ENCODE data around the gene PARK7.

PARK7 gene

DNA sequence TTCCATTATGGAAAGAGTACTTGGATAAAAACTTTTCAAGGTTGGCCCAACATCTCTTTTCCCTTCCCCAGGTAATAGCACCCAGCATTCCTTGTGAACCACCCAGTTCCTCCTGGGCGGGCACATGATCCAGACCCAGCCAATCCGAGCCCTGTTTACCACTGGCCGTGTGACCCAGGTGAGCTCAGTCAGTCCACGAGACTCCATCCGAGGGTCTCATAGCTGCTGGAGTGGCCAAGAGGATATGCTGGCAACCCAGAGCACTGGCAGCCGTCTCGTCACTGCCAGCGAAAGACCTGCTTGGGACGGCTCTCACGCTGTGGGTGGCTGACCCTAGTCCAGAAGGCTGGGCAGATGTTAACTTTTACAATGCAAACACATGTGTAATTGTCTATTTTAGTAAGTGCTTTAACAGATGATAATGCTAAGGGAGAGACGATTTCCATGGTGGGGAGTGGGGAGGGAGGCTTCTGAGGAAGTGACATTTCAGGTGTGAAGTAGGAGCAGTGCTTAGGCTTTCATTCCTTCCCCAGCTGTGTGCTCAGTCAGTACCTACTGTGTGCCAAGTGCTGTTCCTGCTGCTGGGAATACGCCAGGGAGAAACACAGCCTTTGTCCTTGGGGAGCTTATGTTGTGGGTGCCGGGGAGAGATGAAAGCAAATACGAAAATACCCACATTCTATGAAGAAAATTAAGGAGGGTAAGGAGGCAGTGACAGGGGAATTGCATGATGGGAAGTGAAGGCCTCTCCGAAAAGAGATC, 24.5 kb downstream of the PARK7 start:
- no peak for DNase-seq

DNA sequence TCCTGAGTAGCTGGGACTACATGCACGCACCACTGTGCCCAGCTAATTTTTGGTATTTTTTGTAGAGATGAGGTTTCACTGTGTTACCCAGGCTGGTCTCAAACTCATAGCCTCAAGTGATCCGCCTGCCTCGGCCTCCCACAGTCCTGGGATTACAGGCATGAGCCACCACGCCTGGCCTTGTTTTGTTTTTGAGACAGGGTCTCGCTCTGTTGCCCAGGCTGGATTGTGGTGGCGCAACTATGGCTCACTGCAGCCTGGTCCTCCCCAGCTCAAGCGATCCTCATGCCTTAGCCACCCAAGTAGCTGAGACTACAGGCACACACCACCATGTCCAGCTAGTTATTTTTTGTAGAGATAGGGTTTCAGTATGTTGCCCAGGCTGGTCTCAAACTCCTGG, 26.0 kb downstream of the PARK7 start:
- no peak for DNase-seq

DNA sequence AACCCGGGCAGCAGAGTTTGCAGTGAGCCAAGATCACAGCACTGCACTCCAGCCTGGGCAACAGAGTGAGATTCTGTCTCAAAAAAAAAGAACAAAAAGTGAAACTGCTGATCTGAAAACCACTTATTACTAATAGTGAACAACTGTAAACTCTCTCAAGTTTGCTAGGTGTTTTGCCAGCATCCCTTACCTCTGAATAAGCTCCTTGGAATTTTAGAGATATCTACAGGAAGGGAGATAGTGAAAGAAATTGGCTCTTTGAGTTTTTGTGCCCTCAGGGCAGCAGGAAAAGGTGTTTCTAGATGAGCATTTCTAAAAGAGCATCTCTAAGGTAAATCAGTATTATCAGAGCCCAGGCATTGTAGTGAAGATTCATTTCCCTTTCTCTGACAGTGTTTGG, 27.1 kb downstream of the PARK7 start:
- no peak for DNase-seq

DNA sequence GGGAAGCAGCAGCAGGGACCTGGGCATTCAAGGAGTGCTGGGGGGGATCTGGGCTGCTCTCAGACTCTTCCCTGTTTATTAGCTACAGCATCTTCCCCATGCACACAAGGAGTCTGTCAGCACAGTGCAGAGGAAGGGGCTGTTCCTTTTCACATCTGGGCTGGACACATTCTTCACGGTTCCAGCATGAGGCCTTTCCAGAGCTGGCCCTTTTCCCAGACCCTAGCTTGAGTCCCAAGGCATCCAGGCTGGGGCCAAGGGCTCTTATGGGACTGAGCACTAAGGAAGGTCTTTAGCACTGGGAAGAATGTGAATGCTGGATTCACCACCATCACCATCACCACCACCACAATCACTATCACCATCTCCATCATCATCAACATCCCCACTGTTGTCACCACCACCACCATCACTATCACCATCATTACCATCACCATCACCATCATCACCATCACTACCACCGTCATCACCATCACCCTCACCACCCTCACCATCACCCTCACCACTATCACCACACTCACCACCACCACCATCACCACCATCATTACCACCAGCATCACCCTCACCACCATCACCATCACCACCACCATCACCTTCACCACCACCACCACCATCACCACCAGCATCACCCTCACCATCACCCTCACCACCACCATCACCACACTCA, 28.4 kb downstream of the PARK7 start:
- DNase-seq, result no peak

DNA sequence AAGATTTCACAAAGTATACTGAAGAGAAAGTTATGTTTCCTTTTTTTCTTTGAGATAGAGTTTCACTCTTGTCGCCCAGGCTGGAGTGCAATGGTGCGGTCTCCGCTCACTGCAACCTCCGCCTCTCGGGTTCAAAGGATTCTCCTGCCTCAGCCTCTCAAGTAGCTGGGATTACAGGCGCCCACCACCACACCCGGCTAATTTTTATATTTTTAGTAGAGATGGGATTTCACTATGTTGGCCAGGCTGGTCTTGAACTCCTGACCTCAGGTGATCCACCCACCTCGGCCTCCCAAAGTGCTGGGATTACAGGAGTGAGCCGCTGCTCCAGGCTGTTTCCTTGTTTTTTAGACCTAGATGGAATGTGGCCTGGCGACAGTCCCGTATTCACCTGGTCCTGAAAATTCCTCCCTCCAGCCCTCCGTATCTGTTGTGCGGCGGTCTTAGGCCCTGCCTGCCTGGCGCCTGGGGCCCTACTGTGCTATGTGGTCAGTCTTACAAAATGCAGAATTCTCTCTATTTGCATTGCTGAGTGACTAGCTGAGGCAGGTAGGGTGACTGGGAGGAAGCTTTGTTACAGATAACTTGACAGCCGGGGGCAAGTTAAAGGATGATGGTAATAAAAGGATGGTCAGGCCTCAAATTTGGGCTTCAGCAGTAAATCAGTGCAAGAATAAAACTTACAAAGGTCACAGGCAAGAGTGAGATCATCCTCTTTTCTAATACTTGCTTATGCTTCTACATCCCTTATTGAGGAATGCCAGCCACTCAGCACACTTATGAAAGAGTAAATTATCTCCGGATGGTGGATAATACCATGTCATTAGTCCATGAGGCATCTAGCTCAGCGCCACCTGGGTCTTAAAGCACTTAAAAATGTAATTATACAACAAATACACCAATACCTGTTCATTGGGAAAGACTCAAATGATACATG, 30.3 kb downstream of the PARK7 start:
- DNase-seq, result no peak

DNA sequence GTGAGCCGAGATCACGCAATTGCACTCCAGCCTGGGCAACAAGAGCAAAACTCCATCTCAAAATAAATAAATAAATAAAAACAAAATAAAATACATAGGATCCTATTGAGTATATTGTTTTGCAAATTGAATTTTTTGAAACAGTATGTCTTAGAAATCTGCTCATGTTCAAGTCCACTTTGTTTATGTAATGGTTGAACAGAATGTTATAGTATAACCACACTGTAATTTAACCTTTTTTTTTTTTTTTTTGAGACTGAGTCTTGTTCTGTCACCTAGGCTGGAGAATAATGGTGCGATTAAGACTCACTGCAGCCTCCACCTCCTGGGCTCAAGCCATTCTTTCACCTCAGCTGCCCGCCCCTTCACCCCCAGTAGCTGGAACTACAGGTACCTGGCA, 31.4 kb downstream of the PARK7 start:
- DNase-seq, result no peak

DNA sequence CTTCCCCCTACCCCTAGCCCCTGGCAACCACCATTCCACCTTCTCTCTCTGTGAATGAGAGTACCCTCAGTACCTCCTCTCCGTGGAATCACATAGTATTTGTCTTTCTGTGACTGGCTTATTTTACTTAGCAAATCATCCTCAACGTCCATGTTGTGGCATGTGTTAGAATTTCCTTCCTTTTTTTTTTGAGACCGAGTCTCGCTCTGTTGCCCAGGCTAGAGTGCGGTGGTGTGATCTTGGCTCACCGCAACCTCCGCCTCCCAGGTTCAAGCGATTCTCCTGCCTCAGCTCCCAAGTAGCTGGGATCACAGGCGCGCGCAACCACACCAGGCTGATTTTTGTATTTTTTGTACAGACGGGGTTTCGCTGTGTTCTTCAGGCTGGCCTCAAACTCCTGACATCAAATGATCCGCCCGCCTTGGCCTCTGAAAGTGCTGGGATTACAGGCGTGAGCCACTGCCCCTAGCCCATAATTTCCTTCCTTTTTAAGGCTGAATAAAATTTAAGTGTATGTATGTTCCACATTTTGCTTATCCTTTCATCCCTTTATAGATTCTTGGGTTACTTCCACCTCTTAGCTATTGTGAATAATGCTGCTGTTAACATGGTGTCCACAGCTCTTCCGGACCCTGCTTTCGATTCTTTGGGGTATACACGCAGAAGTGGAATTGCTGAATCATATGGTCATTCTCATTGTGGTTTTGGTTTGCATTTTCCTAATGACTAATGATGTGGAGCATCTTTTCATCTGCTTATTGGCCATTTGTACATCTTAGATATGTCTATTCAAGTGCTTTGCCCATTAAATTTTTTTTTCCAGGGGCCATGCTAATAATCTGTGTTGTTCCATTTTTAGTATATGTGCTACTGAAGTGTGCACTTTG, 32.3 kb downstream of the PARK7 start:
- no peak for DNase-seq

DNA sequence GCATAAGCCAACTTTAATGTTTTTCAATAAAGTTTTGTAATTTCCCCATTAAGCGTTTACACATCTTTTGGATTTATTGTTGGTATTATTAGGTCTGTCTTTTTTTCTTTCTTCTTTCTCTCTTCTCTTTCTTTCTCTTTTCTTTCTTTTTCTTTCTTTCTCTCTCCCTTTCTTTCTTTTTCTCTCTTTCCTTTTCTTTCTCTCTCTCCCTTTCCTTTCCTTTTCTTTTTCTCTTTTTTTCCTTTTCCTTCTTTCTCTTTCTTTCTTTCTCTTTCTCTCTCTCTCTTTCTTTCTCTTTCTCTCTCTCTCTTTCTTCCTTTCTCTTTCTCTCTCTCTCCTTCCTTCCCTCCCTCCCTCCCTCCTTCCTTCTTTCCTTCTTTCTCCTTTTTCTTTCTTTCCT, 33.3 kb downstream of the PARK7 start:
- DNase-seq, result no peak

DNA sequence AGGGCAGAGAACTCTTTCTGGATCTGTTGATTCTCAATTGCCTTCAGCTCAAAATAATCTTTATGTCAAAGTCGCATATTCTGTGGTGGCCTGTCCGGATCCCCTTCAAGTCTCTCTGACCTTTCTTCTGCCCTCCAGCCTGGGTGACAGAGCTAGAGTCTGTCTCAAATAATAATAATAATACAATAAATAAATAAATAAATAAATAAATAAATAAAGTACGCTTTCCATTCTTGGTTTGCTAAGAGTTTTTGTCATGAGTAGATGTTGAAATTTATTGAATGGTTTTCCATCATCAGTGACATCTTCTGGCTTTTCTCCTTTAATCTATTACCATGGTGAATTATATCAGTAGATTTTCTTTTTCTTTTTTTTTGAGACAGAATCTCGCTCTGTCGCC, 33.9 kb downstream of the PARK7 start:
- DNase-seq, result no peak

DNA sequence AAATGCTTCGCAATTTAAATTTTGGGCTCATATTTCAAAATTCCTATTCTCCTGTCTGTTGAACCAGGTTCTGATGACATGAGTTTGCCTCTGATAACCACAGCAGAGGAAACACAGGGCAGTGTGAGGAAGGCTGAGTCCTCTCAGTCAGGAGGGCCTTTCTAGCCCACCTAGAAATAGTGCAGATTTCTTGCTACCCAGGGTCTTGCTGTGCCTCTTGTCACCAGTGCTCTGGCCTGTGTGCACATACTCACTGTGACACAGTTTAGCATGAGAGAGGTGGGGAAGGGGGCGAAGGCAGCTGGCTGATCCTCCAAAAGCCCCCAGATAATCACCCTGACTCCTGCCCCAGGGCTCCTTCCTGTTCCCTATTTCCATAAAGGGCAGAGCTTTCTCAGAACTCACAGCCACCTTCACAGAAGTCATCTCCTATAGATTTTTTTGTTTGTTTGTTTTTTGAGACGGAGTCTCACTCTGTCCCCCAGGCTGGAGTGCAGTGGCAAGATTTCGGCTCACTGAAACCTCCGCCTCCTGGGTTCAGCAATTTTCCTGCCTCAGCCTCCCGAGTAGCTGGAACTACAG, 40.9 kb downstream of the PARK7 start:
- no peak for DNase-seq

DNA sequence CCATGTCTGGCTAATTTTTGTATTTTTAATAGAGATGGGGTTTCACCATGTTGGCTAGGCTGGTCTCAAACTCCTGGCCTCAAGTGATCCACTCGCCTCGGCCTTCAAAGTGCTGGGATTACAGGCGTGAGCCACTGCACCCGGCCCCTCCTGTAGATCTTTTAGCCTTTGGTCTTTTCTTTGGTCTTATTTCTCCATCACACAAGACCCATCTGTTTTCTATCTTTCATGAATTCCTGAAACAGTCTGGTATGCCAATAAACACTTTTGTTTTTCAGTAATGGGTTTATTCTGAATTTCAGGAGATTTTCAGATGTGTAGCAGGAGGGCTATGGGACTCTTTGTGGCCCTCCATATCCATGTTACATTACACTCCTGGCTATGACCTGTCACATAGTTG, 41.4 kb downstream of the PARK7 start:
- DNase-seq, result no peak

DNA sequence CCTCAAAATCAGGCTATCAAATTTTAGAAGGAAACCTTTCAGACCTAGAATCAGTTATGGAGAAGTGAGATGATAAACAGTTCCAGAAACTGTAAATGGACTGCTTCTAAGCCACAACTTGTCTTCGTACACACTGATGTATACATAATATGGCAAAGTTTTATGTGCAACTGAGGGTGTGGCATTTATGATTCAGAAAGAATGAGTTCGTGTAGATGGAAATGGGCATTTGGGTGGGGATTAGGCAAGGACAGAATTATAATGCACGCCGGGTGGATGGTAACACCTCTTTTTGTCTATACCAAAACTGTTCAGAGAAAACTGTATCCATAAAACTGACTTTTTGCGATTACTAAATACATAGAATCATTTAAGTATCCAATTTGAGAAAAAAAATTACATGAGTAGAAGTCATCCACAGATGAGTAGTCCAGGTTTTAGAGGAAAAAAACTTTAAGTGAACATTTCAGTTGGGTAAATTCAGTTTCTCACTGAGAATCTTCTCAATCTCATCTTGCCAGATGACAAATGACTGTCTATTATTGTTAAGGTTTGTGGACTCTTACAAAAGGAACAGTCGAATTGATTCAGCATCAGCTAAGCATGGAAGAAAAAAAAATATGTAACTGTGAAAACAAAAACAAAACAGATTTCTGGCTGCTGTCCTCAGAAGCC, 42.1 kb downstream of the PARK7 start:
- DNase-seq, result no peak

DNA sequence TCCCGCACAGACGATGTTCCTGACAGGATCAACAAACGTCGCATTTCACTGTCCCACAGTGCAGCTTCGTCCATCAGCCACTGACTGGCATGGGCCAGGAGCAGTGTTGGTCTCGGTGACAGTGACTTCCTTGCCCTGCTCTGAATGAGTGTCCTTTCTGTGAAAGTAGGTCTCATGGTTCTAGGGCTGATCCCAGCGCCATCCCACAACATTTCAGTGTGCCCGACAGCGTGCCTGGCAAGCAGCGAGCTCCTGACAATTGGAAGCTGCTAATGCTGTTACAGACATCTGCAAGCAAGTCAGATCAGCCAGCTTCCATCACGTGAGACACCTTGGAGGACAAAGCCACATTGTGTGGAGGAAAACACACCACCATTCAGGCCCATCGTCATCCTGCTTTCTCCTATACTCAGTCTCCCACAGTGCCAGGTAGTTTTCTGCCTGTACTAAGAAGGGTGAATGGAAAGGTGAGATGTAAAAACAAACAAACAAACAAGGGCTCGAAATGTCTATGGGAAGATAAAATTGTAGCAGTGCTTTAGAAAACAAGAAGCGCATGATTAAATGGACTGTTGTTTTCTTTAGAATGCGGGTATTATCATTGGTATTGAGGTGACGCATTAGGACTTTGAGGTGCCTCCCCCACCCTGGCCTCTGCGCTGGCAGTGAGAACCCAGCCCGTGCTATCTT, 42.7 kb downstream of the PARK7 start:
- DNase-seq, result peak; percentile 28 to 54

DNA sequence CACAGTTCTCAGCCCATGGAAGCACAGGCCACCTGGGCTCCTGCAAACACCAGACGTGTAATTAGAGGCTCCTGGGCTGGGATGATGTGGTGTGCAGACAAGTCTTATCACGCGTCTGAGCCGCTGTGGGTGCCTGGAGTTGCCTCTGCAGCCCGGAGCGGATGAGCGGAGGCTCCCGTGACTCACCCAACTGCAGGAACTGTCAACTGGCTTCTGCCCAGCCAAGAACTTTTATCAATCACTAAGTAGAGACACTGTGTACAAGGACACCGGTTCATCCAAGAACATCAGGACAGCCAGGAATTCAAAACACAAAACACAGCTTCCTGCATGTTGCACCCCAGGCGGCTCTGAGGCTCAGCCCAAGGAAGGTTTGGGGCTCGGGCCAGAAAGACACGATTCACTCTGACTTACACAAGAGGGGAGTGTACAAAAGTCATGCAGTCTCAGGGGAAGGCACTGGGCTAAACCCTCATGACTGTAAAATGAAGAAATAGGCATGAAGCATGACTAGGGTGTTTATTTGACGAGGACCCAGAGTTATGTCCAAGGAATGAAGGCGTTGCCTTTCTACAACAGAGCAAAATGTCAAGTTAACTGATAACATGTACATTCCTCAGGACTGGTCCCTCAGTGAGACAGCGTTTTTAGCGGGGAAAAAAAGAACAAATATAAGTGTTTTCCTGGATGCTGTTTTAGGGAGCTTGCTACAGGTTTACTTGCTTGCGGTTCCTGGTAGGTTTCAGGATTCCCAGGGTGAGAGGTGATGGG, 43.5 kb downstream of the PARK7 start:
- DNase-seq, result no peak

DNA sequence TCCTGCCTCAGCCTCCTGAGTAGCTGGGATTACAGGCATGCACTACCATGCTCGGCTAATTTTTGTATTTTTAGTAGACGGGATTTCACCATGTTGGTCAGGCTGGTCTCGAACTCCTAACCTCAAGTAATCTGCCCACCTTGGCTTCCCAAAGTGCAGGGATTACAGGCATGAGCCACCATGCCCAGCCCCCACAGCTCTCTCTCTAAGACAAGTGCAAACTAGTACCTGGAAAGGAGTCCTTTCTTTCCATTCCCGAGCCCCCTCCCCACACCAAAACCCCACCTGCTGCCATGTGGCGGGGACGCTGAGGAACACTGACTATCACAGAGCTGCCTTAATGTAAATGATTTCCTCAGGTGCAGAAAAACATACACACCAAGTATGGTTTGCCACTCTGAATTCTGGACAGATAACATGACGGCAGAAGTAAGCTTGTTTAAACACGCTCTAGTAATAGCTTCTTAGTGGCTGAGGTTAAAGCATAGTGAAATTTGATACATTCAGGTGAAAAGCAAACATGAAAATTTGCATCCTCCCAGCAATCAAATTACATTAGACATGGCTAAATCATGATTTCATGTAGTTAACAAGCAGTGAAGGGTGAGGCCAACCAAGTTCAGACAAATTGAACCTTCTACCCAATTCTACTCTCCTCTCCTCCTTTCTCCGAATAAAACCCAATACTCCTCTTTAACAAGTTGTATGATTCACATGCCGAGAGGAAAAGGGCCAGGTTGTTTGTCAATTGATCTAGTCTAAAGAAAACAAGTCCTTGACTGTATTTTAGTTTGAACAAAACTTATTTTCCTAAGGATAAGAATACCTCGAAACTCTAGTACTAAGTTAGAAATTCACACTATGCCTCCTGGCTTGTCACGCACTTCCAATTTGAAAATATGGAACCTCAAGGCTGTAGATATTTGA, 44.8 kb downstream of the PARK7 start:
- no peak for DNase-seq

DNA sequence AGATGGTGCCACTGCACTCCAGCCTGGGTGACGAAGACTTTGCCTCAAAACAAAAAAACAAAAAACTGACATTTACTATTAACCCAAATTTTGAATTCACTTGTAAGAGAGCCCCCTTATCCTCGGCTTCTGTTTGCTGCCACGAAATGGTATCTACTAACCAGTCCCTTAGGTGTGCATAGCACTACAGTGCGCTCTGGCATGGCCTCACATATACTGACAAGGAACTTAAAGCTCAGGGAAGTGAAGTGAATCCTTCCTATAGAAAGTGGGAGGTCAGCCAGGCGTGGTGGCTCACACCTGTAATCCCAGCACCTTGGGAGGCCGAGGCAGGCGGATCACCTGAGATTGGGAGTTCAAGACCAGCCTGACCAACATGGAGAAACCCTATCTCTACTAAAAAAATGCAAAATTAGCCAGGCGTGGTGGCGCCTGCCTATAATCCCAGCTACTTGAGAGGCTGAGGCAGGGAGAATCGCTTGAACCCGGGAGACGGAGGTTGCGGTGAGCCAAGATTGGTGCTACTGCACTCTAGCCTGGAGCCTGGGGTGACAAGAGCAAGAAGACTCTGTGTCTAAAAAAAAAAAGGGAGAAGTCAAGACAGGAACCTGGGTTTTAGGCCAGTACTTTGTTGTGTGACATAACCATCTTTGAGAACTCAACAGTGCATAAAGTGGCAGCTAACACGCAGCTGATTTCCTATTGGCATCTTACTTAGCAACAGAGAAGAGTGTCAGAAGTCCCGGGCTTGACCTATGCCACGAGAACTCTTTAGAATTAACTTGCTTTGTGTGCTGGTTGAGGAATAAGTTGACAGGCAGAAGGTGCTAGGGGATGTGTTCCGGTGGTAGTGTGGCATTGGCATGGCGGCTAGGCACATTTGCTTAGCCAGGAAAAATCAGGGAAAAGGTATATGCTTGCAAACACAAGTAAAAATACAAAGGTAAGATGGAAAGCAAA, 47.8 kb downstream of the PARK7 start:
- DNase-seq, result no peak

DNA sequence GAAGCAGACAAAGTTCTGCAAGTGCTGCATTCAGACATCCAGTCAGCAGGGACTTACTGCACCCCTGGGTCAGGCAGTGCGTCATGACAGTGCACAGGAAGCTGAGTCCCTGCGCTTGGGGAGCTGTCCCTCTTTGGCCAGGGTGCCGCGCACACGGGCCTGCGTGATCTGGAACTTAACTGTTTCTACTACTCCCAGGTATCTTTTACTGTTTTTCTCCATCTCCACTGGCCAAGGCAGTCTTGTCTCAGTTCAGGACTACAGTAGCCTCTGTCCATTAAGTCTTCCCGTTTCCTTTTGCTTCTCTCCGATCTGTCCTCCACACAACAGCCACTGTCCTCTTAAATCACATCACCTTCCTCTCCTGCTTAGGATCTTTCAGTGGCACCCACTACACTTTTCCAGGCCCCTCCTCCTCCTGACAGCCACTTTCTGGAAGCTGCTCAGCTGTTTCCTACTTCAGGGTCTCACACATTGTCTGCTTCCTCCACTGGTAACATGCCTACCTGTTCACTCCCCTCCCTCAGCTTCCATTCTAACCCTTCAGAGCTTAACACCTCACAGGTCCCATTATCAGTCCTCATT, 48.7 kb downstream of the PARK7 start:
- DNase-seq, result no peak
